Activated naive CD8-positive, alpha-beta T cell treated with anti-CD3 and anti-CD28 coated beads for 36 hours (primary cell): Measurements from ENCODE around the gene ABHD8. TPM values are rescaled to one million over a fixed set of nuclear protein-coding genes. Genes with fewer than 3 reads are reported as not detected.

Experiments used
- DNase-seq: peaks from one replicate; pipeline ENCODE4 v3.0.0; 2021
- H3K27ac Mint-ChIP-seq: one replicate; pipeline ENCODE4 v1.8.0; 2022; ENCODE audit warnings: mild to moderate bottlenecking, moderate library complexity, mixed read lengths
- H3K27me3 Mint-ChIP-seq: one replicate; pipeline ENCODE4 v1.8.0; 2022; ENCODE audit warnings: mild to moderate bottlenecking, mixed read lengths
- H3K36me3 Mint-ChIP-seq: one replicate; pipeline ENCODE4 v1.8.0; 2021; ENCODE audit warnings: mild to moderate bottlenecking, mixed read lengths
- H3K4me1 Mint-ChIP-seq: one replicate; pipeline ENCODE4 v1.8.0; 2021; ENCODE audit warnings: mixed read lengths
- H3K4me3 Mint-ChIP-seq: one replicate; pipeline ENCODE4 v1.8.0; 2022; ENCODE audit warnings: mild to moderate bottlenecking, moderate library complexity, mixed read lengths
- H3K9me3 Mint-ChIP-seq: one replicate; pipeline ENCODE4 v1.8.0; 2022; ENCODE audit warnings: mixed read lengths
- total RNA-seq, 2 experiments: library from RNA; stranded (reverse); gene quantifications; one replicate each; pipeline ENCODE4 v1.2.3, GENCODE V29; 2021

ABHD8 gene
- total RNA-seq, 2 experiments from 2014 or later = 4.1 to 4.9 TPM

GRCh38 chr19:17337675-17338432 is 34.6 kb upstream of the ABHD8 start:
- Mint-ChIP-seq H3K4me1 (peaks cover 23% of the 10 kb centered on the region), H3K27me3 (no peaks in the 10 kb centered on the region), H3K4me3 (peak overlapping the region; percentile 94), H3K36me3 (peaks cover 6% of the 10 kb centered on the region), H3K9me3 (no peaks in the 10 kb centered on the region), H3K27ac (peak overlapping the region; percentile 95)
- peak; percentile 65 for DNase-seq

DNA sequence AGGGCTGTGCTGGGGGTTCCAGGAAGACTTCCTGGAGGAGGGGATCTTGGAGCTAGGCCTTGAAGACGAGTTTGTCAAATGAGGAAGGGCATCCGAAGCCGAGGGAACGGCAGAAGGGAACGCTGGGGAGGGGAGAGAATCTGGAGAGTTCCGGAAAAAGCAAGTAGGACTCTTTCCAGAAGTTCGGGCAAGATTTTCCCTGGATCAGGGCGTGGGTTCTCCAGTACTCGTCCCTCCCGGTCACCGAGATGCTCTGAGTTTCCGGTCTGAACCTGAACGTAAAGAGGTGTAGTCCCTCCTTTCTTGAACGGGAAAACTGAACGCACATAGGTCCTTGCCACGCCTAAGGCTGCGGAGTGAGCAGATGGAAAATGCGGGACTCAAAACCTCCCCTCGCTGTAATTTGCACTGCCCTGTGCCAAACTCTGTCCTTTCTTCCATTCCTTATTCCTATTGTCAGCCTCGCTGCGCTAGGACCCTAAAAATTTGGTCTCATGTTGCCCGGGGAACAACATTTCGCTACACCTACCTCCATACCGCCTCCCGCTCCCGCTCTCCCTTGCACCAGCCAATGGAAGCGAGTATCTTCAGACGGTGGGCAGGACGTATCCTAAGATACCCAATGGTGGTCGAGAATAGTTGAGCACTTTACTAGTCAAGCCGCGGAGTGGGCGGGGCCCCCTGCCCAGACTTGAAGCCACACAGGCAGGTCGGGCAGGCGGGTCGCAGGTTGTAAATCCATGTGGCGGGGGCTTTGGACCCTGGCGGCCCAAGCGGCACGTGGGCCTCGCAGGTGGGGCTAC is 33.8 kb upstream of the ABHD8 start, which contains the start of gene GTPBP3:
GTPBP3 (plus strand) TSS at position 682 of the 803 bp plus-strand sequence; CDS start at position 741, 59 bp downstream.
- peaks cover 23% of the 10 kb centered on the region for H3K4me1 Mint-ChIP-seq
- H3K4me3 Mint-ChIP-seq = peak within 1 kb of the TSS; percentile 94
- DNase-seq = peak; percentile 96

DNA sequence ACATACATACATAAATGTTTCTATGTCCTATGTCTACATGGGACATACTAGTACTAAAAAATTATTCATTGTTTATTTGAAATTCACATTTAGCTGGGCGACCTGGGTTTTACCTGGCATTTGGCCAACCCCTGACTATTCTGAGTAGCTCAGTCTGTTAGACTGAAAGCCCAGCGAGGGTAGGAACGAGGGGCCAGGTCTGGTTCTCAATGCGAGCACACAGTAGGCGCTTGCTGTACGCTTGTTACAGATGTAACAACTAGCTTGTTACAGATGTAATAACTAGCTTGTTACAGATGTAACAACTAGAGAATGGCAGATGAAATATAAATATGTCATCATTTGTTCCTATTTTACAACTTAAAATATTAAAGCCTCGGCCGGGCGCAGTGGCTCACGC is 32.4 kb upstream of the ABHD8 start:
- no peak overlapping the region for H3K27ac Mint-ChIP-seq
- peaks cover 24% of the 10 kb centered on the region for H3K4me1 Mint-ChIP-seq

More for the DNA sequence above, 33.8 kb upstream of the ABHD8 start, which contains the start of gene GTPBP3:
- H3K27ac Mint-ChIP-seq = peak within 1 kb of the TSS; percentile 95
- no peaks in the 10 kb centered on the region for H3K9me3 Mint-ChIP-seq
- peaks cover 6% of the 10 kb centered on the region for H3K36me3 Mint-ChIP-seq
- no peaks in the 10 kb centered on the region for H3K27me3 Mint-ChIP-seq

DNA sequence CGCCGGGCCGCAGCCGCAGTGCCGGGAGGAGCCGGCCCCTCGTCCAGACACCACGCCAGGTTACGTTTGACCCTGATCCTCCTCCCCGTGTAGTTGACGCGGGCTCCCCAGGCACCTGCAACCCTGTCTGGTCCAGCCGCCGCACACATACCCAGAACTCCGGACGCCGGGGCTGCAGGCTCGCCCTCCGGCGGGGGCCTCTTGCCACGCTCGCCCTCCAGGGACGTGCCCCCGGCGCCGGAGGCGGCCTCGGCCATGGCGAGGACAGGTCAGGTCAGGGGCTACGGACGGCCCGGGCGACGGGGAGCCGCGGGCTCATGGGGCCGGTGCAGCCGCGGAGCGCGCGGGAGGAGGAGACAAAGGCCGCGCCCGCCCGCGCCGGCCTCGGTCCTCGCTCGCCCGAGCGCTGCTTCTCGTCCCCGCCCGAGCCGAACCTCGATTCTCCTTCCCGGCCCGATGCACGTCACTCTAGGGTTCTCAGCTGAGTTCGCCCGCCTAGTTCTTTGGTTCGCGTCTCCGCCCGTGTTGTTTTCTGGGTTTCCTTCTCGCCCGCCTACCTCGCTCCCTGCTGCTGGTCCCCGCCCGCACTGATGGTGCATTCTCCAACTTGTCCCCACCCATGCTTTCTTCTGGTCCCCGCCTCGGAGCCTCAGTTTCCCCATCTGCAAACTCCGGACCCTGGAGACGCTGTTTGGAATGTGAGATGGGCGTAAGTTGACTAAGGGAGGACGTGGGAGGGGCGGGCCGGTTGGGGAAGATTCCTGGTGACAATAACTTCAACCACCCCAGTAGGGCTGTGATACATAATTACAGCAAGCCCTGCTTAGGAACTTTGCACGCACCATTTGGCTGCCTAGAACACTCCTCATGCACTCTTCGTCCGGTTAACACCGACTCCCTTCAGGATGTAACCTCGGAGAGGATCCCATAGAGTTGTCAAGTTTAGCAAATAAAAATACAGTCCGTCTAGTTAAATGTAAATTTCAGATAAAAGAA is 31.5 kb upstream of the ABHD8 start, which contains the start of gene ANO8:
ANO8 (minus strand) TSS at position 442 of the 996 bp plus-strand sequence; CDS start at position 257, 185 bp downstream.
- H3K4me3 Mint-ChIP-seq = peak within 1 kb of the TSS; percentile 79
- peak within 1 kb of the TSS; percentile 42 for H3K27ac Mint-ChIP-seq
- peak; percentile 96 for DNase-seq
- peaks cover 4% of the 10 kb centered on the region for H3K36me3 Mint-ChIP-seq
- peaks cover 26% of the 10 kb centered on the region for H3K4me1 Mint-ChIP-seq
- H3K9me3 Mint-ChIP-seq = no peaks in the 10 kb centered on the region
- H3K27me3 Mint-ChIP-seq = no peaks in the 10 kb centered on the region

More for the DNA sequence above, 32.4 kb upstream of the ABHD8 start:
- Mint-ChIP-seq H3K36me3 (peaks cover 6% of the 10 kb centered on the region), H3K4me3 (peak overlapping the region; percentile 10), H3K9me3 (no peaks in the 10 kb centered on the region), H3K27me3 (no peaks in the 10 kb centered on the region)
- no peak for DNase-seq

DNA sequence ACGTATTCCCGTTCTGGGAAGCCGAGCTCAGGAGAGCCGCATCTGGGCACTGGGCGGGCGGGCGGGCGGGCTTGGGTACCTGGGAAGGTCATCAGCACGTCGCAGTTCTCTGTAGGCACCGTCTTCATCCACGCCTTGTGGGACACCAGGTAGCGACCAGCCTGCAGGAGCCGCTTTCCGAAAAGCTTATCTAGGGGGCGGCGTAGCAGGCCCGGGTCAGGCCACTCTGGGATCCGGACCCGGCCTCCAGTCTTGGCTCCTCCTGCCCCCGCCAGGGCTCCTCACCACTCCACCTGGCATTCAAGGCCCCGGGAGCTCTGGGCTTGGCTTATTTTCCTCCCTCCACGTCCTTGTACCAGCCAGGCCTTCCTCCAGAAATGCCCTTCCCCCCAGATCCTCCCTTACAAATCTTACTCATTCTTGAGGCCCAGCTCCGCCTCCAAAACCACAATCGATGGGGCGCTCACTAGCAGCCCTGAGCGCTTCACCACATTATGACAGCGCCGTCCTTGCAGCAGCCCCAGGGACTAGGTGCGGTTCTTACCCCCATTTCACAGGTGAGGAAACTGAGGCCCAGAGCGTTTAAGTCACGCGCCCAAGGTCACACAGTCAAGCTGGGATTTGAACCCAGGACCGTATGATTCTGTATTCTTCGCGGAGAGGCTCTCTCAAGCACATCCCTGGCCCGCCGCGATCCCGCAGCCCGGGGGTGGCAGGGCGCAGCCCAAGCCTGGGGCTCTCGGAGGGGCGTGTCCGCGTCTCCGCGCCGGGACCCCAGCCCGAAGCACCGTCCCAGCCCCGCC is 30.6 kb upstream of the ABHD8 start:
- Mint-ChIP-seq H3K4me3 (peak overlapping the region; percentile 72), H3K27ac (peak overlapping the region; percentile 42), H3K36me3 (no peaks in the 10 kb centered on the region), H3K27me3 (no peaks in the 10 kb centered on the region), H3K4me1 (peaks cover 26% of the 10 kb centered on the region), H3K9me3 (no peaks in the 10 kb centered on the region)
- DNase-seq = peak; percentile 77

GRCh38 chr19:17332677-17333581 is 29.7 kb upstream of the ABHD8 start:
- H3K4me3 Mint-ChIP-seq = no peak overlapping the region
- no peaks in the 10 kb centered on the region for H3K27me3 Mint-ChIP-seq
- peaks cover 20% of the 10 kb centered on the region for H3K4me1 Mint-ChIP-seq
- peak; percentile 63 for DNase-seq
- H3K36me3 Mint-ChIP-seq = no peaks in the 10 kb centered on the region
- H3K9me3 Mint-ChIP-seq = no peaks in the 10 kb centered on the region
- H3K27ac Mint-ChIP-seq = no peak overlapping the region

- no peak overlapping the region for H3K4me3 Mint-ChIP-seq
- no peaks in the 10 kb centered on the region for H3K9me3 Mint-ChIP-seq
- H3K36me3 Mint-ChIP-seq = no peaks in the 10 kb centered on the region
- no peak for DNase-seq
- no peaks in the 10 kb centered on the region for H3K27me3 Mint-ChIP-seq
- no peak overlapping the region for H3K27ac Mint-ChIP-seq
- H3K4me1 Mint-ChIP-seq = peaks cover 20% of the 10 kb centered on the region
Observed at GRCh38 chr19:17332360-17332676, 29.1 kb upstream of the ABHD8 start.

- Mint-ChIP-seq H3K4me3 (no peak overlapping the region), H3K27ac (no peak overlapping the region), H3K9me3 (no peaks in the 10 kb centered on the region), H3K4me1 (peaks cover 15% of the 10 kb centered on the region), H3K27me3 (no peaks in the 10 kb centered on the region), H3K36me3 (no peaks in the 10 kb centered on the region)
- DNase-seq = no peak
Observed at GRCh38 chr19:17331045-17331558, 27.9 kb upstream of the ABHD8 start.

- no peak overlapping the region for H3K27ac Mint-ChIP-seq
- H3K36me3 Mint-ChIP-seq = no peaks in the 10 kb centered on the region
- no peaks in the 10 kb centered on the region for H3K9me3 Mint-ChIP-seq
- H3K4me1 Mint-ChIP-seq = peaks cover 15% of the 10 kb centered on the region
- DNase-seq = no peak
- H3K27me3 Mint-ChIP-seq = no peaks in the 10 kb centered on the region
- no peak overlapping the region for H3K4me3 Mint-ChIP-seq
Observed at GRCh38 chr19:17330262-17331044, 27.2 kb upstream of the ABHD8 start.

DNA sequence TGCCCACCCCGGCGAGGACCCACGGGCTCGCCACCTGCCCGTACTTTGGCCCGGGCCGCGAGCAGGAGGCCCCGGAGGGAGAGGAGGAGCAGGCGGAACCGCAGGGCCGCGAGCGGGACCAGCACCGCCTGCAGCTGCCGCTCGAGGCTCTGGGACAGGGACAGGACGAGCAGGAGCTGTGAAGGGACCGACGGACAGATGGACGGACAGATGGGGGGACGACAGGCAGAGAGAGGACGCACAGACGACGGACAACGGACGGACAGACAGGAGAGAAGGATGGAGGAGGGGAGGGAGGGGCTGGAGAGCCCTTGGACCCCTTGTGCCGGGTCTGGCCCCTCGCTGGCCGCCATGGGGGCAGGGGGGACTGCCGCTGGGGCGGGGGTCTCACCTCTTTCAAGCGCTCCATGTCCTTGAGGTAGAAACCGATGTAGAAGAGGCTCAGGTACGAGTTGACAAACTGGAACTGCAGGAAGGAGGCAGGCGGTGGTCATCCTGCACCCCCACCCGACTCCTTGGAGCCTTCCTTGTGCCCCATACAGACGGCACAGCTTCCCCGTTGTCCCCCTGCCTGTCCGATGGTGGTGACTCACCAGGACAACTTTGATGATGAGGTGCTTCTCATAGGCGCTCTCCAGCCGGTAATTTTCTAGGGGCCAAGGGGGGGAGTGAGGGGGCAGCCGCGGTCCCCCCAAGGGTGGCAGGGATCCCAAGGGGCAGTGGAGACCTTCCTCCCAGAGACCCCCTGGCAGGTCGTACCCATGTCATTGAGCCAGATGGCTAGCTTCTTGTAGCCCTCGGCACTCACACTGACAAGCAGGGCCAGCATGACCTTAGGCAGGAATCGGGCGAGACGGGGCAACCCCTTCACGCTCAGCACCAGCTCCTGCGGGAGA is 26.4 kb upstream of the ABHD8 start:
- H3K4me1 Mint-ChIP-seq = peaks cover 8% of the 10 kb centered on the region
- H3K27me3 Mint-ChIP-seq = no peaks in the 10 kb centered on the region
- H3K36me3 Mint-ChIP-seq = no peaks in the 10 kb centered on the region
- H3K9me3 Mint-ChIP-seq = no peaks in the 10 kb centered on the region
- H3K4me3 Mint-ChIP-seq = no peak overlapping the region
- no peak for DNase-seq
- no peak overlapping the region for H3K27ac Mint-ChIP-seq

GRCh38 chr19:17328517-17329365 is 25.5 kb upstream of the ABHD8 start:
- peak; percentile 40 for DNase-seq
- Mint-ChIP-seq H3K27me3 (no peaks in the 10 kb centered on the region), H3K27ac (no peak overlapping the region), H3K4me1 (peaks cover 5% of the 10 kb centered on the region), H3K36me3 (no peaks in the 10 kb centered on the region), H3K4me3 (peak overlapping the region; percentile 58), H3K9me3 (no peaks in the 10 kb centered on the region)
